ENCODE results near the gene INTS7.

- no peak for TF ChIP-seq EZH2 (IDR thresholded peaks at IDR 0.05; ENCODE audit: borderline replicate concordance, low read length)
- TF ChIP-seq CTCF (conservative IDR thresholded peaks at IDR 0.05 in 1 of 2, IDR thresholded peaks at IDR 0.05 in 1 of 2; ENCODE audit: extremely low read depth in 1 of 2, insufficient read depth in 1 of 2, low read depth in 1 of 2, low read length in 2 of 2) = no peak
These were observed 30.3 kb downstream of the INTS7 start for GRCh38 chr1:212004895-212005608.
